GM21528 (cell line): ENCODE measurements around the gene ODAD2.

Experiments
- ATAC-seq: cut with Tn5 transposase; IDR thresholded peaks from one replicate; pipeline ENCODE4 v1.9.1; 2021; ENCODE audit warnings: mild to moderate bottlenecking, moderate library complexity; ENCODE audit not compliant: unreplicated experiment, low FRiP score

Gene ODAD2

GRCh38 chr10:27783660-27784059, 215.2 kb downstream of the ODAD2 start:
- no peak for ATAC-seq

GRCh38 chr10:27779462-27780015, 219.3 kb downstream of the ODAD2 start:
- ATAC-seq: no peak

- ATAC-seq: no peak
These were observed 224.0 kb downstream of the ODAD2 start for GRCh38 chr10:27774831-27775230.

- no peak for ATAC-seq
These were observed 227.6 kb downstream of the ODAD2 start for GRCh38 chr10:27771231-27771630.

GRCh38 chr10:27770181-27770580, 228.7 kb downstream of the ODAD2 start:
- no peak for ATAC-seq
